GM21528 (cell line): ENCODE data around the gene CPSF6.
"Not testable (repeated sequence)": the region's sequence is repeated elsewhere in the genome, so short reads cannot be mapped to it uniquely, and the experiment has no call there.

ENCODE experiments used
- ATAC-seq: cut with Tn5 transposase; IDR thresholded peaks from one replicate; pipeline ENCODE4 v1.9.1; 2021; ENCODE audit warnings: mild to moderate bottlenecking, moderate library complexity; ENCODE audit not compliant: unreplicated experiment, low FRiP score

Gene CPSF6

DNA sequence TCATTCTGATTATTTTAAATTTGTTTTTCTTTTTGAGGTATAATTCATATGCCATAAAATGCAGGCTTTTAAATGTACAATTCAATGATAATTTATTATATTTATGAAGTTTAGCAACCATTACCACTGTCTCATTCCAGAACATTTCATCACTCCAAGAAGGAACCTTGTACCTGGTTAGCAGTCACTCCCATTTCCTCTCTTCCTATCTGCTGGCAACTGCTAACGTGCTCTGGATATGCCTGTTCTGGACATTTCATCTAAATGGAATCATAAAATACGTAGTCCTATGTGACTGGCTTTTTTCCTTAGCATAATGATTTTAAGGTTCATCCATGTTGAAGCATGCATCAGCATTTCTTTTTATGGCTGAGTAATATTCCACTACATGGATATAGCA, 15.5 kb downstream of the CPSF6 start:
- no peak for ATAC-seq

DNA sequence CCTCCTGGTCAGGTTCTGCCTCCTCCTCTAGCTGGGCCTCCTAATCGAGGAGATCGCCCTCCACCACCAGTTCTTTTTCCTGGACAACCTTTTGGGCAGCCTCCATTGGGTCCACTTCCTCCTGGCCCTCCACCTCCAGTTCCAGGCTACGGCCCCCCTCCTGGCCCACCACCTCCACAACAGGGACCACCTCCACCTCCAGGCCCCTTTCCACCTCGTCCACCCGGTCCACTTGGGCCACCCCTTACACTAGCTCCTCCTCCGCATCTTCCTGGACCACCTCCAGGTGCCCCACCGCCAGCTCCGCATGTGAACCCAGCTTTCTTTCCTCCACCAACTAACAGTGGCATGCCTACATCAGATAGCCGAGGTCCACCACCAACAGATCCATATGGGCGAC, 19.3 kb downstream of the CPSF6 start:
- ATAC-seq: no peak

DNA sequence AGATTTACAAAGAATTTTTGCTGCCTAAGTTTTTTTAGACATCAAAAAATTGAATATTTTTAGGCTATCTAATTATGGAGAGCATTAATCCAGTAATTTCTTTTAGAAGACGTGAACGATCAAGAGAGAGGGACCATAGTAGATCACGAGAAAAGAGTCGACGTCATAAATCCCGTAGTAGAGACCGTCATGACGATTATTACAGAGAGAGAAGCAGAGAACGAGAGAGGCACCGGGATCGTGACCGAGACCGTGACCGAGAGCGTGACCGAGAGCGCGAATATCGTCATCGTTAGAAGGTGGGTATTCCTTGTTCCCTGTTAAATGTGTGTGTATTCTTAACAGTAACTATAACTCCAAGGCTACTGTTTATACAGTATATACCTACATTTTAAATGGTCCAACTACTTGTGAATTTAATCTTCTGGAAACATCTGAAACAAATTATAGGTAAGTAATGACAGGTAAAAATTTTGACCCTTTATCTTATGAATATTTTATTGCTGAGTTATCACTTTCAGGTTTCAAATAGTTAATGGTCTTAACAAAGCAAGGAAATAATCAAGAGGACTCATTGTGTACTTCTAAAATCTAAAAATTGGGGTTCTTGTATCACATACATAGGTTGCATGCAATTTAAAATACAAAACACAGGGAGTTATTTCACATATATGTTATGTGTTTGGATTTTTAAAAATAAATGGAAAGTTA, 23.1 kb downstream of the CPSF6 start:
- no peak for ATAC-seq

DNA sequence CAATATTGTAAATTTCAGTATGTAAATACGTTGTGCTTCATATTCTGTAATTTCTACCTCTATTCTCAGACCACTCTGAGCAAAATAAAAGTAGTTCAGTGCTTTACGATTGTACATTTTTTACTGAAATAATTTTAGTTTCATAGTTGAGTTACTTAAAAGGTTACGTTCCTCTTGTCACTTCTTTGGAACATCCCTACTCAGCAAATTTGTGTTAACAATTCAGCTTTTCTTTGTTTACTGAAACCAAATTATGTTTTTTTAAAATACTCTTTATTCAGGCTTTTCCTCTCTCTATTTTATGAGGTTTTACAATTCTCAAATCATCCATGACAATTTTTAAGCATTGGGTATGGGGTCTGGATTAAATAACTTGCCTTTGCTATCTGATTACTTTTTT, 25.8 kb downstream of the CPSF6 start:
- no peak for ATAC-seq

DNA sequence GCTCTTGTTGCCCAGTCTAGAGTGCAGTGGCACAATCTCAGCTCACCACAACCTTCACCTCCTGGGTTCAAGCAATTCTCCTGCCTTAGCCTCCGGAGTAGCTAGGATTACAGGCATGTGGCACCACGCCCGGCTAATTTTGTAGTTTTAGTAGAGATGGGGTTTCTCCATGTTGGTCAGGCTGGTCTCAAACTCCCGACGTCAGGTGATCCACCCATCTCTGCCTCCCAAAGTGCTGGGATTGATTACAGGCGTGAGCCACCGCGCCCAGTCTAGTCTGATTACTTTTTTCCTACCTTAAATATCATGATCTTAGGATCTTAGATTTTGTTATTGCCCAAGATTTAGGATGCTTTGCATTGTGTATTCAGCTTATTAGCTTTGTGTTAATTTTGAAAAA, 26.3 kb downstream of the CPSF6 start:
- not testable (repeated sequence) for ATAC-seq

DNA sequence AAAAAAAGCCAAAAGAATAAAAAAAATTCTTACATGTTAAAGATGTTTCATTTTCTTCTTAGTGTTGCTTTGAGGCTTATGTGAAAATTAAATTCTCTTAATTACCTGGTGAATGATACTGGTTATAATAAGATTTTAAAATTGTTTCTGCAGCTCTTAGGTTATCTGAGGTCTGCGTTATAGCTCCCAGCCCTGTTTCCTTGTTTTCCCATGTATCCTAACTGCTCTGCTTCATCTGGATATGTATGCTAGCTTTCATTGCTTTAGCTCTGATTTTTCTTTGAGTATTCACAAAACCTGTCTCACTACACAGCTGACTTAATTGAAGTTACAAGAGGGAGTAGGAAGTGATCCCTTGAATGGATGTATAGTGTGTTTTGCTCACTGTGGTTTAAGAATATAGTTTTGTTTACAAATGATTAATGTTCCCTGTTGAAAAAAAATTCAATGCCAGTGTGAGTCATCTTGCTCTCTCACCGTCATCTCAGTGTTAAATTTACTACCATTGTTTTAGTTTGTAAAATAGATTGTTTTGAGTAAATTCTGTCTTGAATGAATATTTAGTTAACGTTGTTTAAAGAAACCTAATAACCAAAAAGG, 26.8 kb downstream of the CPSF6 start:
- no peak for ATAC-seq

DNA sequence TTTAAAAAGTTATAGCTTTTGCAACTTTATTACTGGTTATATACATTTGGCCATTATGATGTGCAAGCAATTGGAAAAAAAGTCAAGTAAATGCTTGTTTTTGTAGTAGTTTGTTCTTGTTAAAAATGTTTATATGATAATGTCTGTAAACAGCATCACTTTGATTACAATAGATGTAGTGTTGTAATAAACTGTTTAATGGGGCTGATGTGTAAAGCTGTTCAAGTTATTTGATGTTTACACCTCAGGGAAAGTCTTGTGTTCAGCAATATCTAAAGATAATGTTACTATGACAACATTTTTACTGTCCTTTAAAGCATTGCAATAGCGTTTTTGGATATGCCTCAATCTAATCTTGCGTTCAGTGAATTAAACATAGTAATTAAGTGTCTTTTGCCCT, 30.4 kb downstream of the CPSF6 start:
- ATAC-seq: no peak

DNA sequence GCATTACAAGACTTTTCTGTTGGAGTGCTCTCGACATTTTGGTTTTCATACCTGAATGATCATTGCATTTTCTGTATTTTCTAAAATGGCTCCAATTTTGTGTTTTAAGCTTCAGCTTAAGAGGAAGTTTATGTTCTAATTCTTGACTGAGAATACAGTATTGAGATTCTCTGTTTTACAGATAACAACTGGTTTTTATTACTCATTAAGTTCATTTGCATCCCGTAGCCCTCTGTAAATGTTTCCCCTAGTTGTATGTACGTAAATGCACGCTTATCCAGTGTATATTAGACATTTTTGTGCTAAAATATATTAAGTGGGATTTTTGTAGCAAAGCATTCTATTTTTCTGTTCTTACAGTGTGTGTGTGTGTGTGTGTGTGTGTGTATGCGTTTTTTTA, 33.1 kb downstream of the CPSF6 start:
- no peak for ATAC-seq

DNA sequence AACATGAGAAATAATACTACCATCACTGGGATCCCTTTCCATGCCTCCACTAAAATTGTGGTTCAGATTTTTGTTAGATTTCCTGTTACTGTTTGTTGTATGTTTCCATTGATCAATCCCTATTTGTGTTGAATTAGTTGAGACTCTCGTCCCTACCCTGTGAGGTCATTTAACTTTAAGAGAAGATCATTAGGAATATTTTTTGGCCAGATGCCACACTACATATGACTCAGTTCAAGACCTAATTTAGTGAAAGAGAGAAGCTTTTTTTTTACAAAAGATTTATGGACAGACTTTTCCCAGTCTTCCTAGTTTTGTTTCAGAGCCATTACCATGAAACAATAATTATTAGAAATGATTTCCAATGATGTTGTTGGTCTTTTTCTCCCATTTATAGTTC, 35.5 kb downstream of the CPSF6 start:
- no peak for ATAC-seq

DNA sequence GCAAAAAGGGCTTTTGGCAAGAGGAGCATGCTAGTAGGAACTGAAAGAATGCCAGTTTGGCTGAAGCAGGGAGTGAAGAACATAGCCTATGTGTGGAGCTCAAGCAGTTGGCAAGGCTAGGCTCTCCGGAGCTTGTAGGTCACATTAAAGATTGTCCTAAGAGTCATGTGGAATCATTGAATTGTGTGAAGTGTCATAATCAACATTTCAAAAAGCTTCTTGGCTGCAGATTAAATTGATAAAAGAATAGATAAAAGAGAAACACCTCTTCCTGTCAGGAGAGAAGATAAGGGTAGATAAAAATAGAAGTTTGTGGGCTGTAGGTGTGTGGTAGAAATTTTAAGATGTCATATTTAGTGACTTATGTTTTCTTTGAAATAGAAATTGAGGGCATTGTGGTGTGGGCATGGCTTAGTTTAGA, 36.1 kb downstream of the CPSF6 start:
- no peak for ATAC-seq

DNA sequence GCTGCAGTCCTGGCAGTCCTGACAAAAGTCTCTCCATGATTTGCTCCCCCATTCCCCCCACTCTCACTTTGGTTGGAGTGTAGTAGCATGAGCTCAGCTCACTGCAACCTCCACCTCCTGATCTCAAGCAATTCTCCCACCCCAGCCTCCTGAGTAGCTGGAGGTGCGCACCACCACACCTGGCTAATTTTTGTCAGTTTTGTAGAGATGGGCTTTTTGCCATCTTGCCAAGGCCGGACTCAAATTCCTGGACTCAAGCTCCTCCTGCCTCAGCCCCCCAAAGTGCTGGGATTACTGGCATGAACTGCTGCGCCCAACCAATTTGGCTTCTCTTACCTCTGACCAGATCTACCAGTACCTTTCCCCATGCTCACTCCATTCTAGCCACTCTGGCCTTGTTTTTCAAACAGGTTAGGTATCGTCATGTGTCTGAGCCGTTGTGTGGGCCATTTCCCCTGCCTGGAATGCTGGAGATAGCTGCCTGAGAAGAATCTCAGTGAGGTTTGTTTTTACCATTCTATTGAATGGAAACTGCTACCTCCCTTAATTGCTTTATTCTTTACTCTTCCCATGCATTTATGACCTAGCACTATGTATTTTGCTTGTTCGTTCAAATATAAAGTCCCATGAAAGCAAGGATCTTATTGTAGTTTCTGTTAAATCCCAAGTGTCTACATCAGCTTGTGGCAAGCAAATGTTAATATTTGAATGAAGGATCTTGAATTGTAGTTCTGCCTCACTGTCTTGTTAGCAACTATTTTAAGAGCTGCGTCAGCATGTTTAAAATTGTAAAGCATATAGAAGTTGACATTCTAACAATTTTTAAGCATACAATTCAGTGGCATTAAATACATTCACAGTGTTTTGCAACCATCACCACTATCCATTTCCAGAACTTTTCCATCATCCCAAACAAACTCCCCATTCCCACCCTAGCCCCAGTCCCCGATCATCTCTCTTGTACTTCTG, 39.7 kb downstream of the CPSF6 start:
- ATAC-seq: no peak

DNA sequence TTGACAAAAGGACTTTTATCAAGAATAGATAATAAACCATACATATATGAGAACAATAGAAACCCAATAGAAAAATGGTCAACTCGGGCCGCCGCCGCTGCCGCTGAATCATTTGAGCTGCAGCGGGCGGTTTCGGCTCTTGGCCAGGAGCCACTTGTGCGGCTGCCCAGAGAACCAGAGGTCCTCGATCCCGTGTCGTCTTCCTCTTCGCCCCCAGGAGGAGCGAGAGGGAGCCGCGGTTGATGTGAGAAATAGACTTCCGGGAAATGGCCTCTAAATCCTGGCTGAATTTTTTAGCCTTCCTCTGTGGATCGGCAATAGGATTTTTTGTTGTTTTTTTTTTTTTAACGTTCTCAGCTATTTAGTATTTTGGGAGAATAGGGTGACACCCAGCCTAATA, 44.8 kb downstream of the CPSF6 start:
- no peak for ATAC-seq

DNA sequence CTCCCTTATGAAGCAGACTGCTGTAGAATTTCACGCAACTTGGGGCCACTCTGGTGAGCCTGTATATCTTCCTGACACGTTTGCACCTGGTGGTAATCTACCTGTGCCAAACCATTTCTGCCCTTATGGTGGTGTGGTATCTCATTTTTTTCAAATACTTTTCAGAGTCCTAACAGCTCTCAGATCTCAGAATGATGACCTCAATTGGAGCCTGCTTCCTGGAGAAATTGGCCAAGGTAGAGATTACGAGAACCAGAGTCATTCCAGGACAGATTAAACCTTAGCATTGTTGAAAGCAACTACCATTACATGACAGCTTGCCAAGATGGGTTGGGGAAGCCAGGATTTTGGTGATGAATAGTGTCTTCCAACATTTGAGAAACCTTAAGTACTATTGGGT, 48.2 kb downstream of the CPSF6 start:
- ATAC-seq: no peak

DNA sequence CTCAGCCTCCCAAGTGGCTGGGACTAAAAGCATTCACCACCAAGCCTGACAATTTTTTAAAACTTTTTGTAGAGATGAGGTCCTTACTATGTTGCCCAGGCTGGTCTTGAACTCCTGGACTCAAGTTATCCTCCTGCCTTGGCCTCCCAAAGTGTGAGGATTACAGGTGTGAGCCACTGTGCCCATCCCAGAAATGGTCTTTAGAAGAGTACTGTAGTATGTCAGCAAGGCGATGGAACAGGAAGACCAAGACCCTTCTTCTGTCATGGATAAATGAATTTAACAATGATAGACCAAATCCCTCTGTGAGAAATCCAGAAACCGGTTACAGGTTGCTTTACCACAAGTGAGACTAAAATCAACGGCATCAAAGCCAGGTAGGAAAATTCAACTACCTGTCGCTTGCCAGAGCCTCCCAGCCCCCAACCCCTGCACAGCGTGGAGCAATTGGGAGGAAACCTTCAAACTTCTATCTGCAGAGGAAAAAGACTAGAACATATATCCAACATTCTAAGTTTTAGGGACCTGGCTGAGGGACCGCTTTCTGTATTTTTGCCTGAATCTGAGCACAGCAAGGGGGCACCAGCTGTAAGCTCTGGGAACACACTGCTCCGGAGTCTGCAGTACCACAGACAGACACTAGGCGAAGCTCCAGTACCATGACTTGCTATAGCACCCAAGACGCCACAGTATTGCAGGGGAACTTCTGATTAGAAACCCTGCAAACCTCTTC, 51.3 kb downstream of the CPSF6 start:
- ATAC-seq: peak; percentile 99

DNA sequence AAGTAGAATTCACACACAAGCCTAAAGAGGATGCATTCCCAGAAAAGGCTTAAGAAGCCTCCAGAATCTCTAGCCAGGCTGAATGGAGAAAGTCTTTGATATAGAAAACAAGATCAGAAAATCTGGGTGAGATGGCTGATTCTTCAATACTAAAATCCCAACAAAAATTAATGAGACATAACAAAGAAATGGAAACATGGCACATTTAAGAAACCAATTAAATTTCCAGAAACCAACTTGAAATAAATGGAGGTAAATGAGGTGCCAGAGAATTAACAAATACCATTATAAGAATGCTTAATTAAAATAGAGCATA, 51.9 kb downstream of the CPSF6 start:
- ATAC-seq: no peak

DNA sequence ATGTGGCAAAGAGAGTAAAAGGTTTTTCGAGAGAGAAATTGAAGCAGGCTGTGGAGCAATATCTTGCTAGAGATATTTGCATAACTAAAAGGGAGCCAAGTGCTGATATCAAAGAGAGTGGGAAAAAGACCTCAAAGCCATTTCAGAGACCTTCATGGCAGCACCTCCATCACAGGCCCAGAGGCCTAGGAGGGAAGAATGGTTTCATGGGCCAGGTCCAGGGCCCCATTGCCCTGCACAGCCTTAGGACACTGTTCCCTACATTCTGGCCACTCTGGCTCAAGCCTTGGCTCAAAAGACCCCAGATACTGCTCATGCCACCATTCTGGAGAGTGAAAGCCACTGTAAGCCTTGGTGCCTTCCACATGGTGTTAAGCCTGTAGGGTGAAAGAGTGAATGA, 58.8 kb downstream of the CPSF6 start:
- no peak for ATAC-seq

DNA sequence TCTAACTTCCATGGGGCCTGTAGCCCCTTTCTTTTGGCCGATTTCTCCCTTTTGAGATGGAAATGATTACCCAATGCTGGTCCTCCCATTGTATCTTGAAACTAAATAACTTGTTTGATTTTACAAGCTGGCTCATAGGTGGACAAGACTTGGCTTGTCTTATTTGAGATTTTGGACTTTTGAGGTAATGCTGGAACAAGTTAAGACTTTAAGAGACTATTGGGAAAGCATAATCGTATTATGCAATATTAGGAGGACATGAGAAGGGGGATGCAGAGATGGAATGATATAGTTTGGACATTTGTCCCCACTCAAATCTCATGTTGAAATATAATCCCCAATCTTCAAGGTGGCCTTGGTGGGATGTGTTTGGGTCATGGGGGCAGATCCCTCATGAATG, 59.6 kb downstream of the CPSF6 start:
- no peak for ATAC-seq

DNA sequence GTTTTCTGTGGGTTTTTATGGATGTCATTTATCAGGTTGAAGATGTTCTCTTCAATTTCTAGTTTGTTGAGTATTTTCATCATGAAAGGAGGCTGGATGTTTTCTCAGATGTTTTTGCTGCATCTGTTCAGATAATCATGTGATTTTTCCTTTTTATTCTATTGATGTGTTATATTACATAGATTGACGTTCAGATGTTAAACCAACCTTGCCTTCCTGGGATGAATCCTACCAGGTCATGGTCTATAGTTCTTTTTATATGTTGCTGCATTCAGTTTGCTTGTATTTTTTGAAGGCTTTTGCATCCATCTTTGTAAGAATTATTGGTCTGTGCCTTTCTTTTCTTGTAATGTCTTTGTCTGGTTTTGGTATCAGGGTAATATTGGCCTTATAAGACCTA, 64.9 kb downstream of the CPSF6 start:
- ATAC-seq: no peak

DNA sequence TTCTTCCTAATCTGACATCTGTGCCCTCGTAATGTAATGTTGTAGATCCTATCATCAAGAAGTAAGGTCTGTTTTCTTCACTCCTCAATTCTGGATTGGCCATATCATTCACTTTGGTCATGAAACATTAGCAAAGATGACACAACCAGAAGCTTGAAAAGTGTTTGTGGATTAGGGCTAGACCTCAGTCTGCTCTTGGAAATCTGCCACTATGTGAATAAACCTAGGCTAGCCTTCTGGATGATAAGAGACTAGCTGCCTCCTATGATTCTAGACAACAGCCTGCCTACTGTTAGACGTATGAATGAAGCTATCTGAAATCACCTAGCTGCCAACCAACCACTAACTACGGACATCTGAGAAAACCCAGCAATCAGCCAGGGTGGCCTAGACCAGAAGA, 70.1 kb downstream of the CPSF6 start:
- no peak for ATAC-seq

DNA sequence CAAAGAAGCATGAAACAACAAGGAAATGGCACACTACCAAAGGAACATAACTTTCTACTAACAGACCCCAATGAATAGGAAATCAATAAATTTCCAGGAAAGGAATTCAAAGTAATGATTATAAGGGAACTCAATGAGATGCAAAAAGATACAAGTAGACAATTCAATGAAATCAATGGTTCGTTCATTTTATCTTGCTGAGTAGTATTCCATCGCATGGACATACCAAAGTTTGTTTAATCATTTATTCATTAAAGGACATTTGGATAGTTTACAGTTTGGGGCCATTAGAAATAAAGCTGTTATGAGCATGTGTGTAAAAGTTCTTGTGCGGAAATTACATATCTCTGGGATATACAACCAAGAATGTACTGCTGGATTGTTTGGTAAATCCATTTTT, 73.8 kb downstream of the CPSF6 start:
- ATAC-seq: no peak

DNA sequence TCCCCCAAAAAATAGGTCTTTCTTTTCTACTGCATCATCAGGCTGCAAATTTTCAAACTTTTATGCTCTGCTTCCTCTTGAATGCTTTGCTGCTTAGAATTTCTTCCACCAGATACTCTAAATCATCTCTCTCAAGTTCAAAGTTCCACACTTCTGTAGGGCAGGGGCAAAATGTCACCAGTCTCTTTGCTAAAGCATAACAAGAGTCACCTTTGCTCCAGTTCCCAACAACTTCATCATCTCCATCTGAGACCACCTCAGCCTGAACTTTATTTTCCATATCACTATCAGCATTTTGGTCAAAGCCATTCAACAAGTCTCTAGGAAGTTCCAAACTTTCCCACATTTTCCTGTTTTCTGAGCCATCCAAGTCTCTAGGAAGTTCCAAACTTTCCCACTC, 77.4 kb downstream of the CPSF6 start:
- ATAC-seq: not testable (repeated sequence)
